ENCODE results near the gene FAM210A.

DNA sequence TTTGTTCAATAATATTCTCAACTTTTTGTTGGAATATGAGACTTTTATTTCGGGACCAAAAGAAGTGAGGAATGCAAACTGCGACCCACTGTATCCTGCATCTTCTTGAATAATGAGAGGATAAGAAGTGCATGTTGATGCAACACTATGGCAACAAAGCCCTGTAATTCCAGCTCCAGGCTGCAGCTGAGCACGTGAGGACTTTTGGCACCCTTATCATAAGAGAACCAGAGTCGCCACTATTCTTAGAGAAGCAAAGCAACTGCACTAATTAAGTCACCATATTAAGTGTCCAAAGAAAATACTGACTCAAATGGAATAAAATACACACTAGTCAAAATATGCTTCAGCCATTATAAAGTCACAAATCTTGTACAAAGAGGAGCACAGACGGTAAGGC is 65.8 kb downstream of the FAM210A start:
- TF ChIP-seq, protein P1, sequence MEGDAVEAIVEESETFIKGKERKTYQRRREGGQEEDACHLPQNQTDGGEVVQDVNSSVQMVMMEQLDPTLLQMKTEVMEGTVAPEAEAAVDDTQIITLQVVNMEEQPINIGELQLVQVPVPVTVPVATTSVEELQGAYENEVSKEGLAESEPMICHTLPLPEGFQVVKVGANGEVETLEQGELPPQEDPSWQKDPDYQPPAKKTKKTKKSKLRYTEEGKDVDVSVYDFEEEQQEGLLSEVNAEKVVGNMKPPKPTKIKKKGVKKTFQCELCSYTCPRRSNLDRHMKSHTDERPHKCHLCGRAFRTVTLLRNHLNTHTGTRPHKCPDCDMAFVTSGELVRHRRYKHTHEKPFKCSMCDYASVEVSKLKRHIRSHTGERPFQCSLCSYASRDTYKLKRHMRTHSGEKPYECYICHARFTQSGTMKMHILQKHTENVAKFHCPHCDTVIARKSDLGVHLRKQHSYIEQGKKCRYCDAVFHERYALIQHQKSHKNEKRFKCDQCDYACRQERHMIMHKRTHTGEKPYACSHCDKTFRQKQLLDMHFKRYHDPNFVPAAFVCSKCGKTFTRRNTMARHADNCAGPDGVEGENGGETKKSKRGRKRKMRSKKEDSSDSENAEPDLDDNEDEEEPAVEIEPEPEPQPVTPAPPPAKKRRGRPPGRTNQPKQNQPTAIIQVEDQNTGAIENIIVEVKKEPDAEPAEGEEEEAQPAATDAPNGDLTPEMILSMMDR (conservative IDR thresholded peaks at IDR 0.05; ENCODE audit: low read depth in 2 of 2): no peak
- TF ChIP-seq POLR2AphosphoS5 (IDR thresholded peaks at IDR 0.05; ENCODE audit: low read depth): no peak
- TF ChIP-seq, protein P2, sequence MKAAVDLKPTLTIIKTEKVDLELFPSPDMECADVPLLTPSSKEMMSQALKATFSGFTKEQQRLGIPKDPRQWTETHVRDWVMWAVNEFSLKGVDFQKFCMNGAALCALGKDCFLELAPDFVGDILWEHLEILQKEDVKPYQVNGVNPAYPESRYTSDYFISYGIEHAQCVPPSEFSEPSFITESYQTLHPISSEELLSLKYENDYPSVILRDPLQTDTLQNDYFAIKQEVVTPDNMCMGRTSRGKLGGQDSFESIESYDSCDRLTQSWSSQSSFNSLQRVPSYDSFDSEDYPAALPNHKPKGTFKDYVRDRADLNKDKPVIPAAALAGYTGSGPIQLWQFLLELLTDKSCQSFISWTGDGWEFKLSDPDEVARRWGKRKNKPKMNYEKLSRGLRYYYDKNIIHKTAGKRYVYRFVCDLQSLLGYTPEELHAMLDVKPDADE (IDR thresholded peaks at IDR 0.05): no peak

All from GM23338 (cell line).